IPS DF 19.7 (cell line): Measurements from ENCODE around the gene GNA14.
"Not testable (repeated sequence)": the region's sequence is repeated elsewhere in the genome, so short reads cannot be mapped to it uniquely, and the experiment has no call there.

Experiments
- DNase-seq: peaks from one replicate; pipeline ENCODE4 v3.0.0-alpha.2; 2013; ENCODE audit warnings: low read depth, low spot score

GNA14 gene

GRCh38 chr9:77643871-77644270, 4.3 kb downstream of the GNA14 start:
- DNase-seq = no peak

GRCh38 chr9:77640741-77641580, 7.2 kb downstream of the GNA14 start:
- no peak for DNase-seq

GRCh38 chr9:77632652-77633051, 15.5 kb downstream of the GNA14 start:
- no peak for DNase-seq

- DNase-seq = not testable (repeated sequence)
Observed at GRCh38 chr9:77628864-77629263, 19.3 kb downstream of the GNA14 start.

GRCh38 chr9:77616191-77616590, 31.9 kb downstream of the GNA14 start:
- DNase-seq = no peak

- no peak for DNase-seq
Observed at GRCh38 chr9:77614645-77615044, 33.5 kb downstream of the GNA14 start.

GRCh38 chr9:77606526-77606925, 41.6 kb downstream of the GNA14 start:
- no peak for DNase-seq

GRCh38 chr9:77605449-77606220, 42.5 kb downstream of the GNA14 start:
- no peak for DNase-seq

GRCh38 chr9:77604316-77604715, 43.8 kb downstream of the GNA14 start:
- DNase-seq = no peak

- DNase-seq = no peak
Observed at GRCh38 chr9:77602852-77603251, 45.3 kb downstream of the GNA14 start.

- DNase-seq = no peak
Observed at GRCh38 chr9:77601476-77602099, 46.5 kb downstream of the GNA14 start.

- no peak for DNase-seq
Observed at GRCh38 chr9:77600810-77601209, 47.3 kb downstream of the GNA14 start.

GRCh38 chr9:77599492-77599891, 48.6 kb downstream of the GNA14 start:
- DNase-seq = no peak

- no peak for DNase-seq
Observed at GRCh38 chr9:77598991-77599390, 49.1 kb downstream of the GNA14 start.

- no peak for DNase-seq
Observed at GRCh38 chr9:77598524-77598923, 49.6 kb downstream of the GNA14 start.

GRCh38 chr9:77597057-77597456, 51.1 kb downstream of the GNA14 start:
- DNase-seq = no peak

GRCh38 chr9:77595426-77596095, 52.6 kb downstream of the GNA14 start:
- DNase-seq = no peak

- no peak for DNase-seq
Observed at GRCh38 chr9:77594963-77595362, 53.2 kb downstream of the GNA14 start.

GRCh38 chr9:77593528-77593927, 54.6 kb downstream of the GNA14 start:
- DNase-seq = no peak

- no peak for DNase-seq
Observed at GRCh38 chr9:77592476-77592875, 55.6 kb downstream of the GNA14 start.

GRCh38 chr9:77589046-77589795, 58.9 kb downstream of the GNA14 start:
- DNase-seq = no peak
